ENCODE results near the gene PTPN1.

- TF ChIP-seq KLF12 (CRISPR knock-in tag; IDR thresholded peaks at IDR 0.05; ENCODE audit: borderline replicate concordance): no peak
- no peak for TF ChIP-seq CTCF (CRISPR knock-in tag; IDR thresholded peaks at IDR 0.05)
- no peak for TF ChIP-seq ZNF138 (CRISPR knock-in tag; IDR thresholded peaks at IDR 0.05; ENCODE audit: low read depth)
- TF ChIP-seq SP1 (IDR thresholded peaks at IDR 0.05): no peak
- no peak for TF ChIP-seq SP1 (CRISPR knock-in tag; IDR thresholded peaks at IDR 0.05)
- TF ChIP-seq RFXANK (CRISPR knock-in tag; IDR thresholded peaks at IDR 0.05): no peak
- TF ChIP-seq KDM4B (CRISPR knock-in tag; IDR thresholded peaks at IDR 0.05): no peak
- no peak for TF ChIP-seq TCF7L2 (IDR thresholded peaks at IDR 0.05; ENCODE audit: low read depth, low read length)
- TF ChIP-seq STAG1 (CRISPR knock-in tag; IDR thresholded peaks at IDR 0.05): no peak
- TF ChIP-seq ZBTB20 (CRISPR knock-in tag; IDR thresholded peaks at IDR 0.05; ENCODE audit: borderline replicate concordance, low read depth): no peak
- TF ChIP-seq NFATC3 (CRISPR knock-in tag; IDR thresholded peaks at IDR 0.05): no peak
These were observed 41.1 kb downstream of the PTPN1 start for GRCh38 chr20:50551288-50551687.
